HCT116 (cell line): ENCODE measurements around the gene F2R. TPM values are rescaled to one million over a fixed set of nuclear protein-coding genes. Genes with fewer than 3 reads are reported as not detected.

Experiments used
- ATAC-seq: fragments of 200-7000 bp; cut with Tn5 transposase; 2 replicates; pipeline ENCODE4 v1.9.1; 2020; ENCODE audit warnings: mild to moderate bottlenecking, moderate library complexity
- BruUV-seq: library from RNA; stranded (reverse); fragments of 400-500 nt; replicated peaks from 2 replicates; lab custom pipeline; 2021; lab: Mats Ljungman, UMichigan
- CTCF ChIA-PET: fragments of 300-600 bp; sonication (Branson Sonifier 250); formaldehyde crosslinking; loops from one replicate; lab custom pipeline; 2021; ENCODE audit warnings: antibody characterized with exemption; lab: Charles Lee
- POLR2A ChIA-PET: fragments of 300-600, 350-600 bp; sonication (Branson Sonifier 250); formaldehyde crosslinking; loops from one replicate; lab custom pipeline; 2021; ENCODE audit warnings: antibody characterized with exemption; lab: Charles Lee
- RAD21 ChIA-PET, 2 experiments: fragments of 300-600 bp; sonication (Branson Sonifier 250); formaldehyde crosslinking; loops; one replicate each; lab custom pipeline; 2023; ENCODE audit warnings: low total read pairs in 2 of 2; ENCODE audit not compliant: uncharacterized antibody in 2 of 2, unreplicated experiment in 2 of 2, low non-redundant PET in 1 of 2; lab: Charles Lee
- DNase-seq: peaks from one replicate; pipeline ENCODE4 v3.0.0-alpha.2; 2010; ENCODE audit warnings: low read depth, low spot score
- H2AFZ ChIP-seq: fragments of 200-600 bp; shearing (Covaris generic), sonication (generic); 2 replicates; pipeline ENCODE4 v1.6.1; 2017; ENCODE audit warnings: low read depth, mixed run types, mixed read lengths, antibody characterized with exemption, low read length; ENCODE audit not compliant: poor library complexity, severe bottlenecking
- H3K27ac ChIP-seq: 2 replicates; pipeline ENCODE4 v1.5.1; 2012; ENCODE audit warnings: low read depth, low read length
- H3K27me3 ChIP-seq: fragments of 200-600 bp; sonication (generic); 2 replicates; pipeline ENCODE4 v1.6.1; 2016; ENCODE audit warnings: mixed run types, low read length, mixed read lengths; ENCODE audit not compliant: insufficient read depth
- H3K36me3 ChIP-seq, 2 experiments: fragments of 200-500 bp in 1 of 2; fragments of 200-600 bp in 1 of 2; sonication (Bioruptor generic) in 1 of 2; sonication (generic) in 1 of 2; 2 replicates each; pipeline versions ENCODE4 v1.5.1 to v1.6.1; 2014 to 2016; ENCODE audit warnings: low read length in 2 of 2, inconsistent platforms in 1 of 2, mixed read lengths in 1 of 2, mixed run types in 1 of 2; ENCODE audit not compliant: insufficient read depth in 2 of 2, control insufficient read depth in 1 of 2
- H3K4me1 ChIP-seq, 2 experiments: fragments of 200-600 bp in 1 of 2; sonication (generic) in 1 of 2; 2 replicates each; pipeline versions ENCODE4 v1.5.1 to v1.6.1; 2012 to 2017; ENCODE audit warnings: low read length in 2 of 2, inconsistent platforms in 1 of 2, mild to moderate bottlenecking in 1 of 2, mixed read lengths in 1 of 2, mixed run types in 1 of 2, moderate library complexity in 1 of 2; ENCODE audit not compliant: insufficient read depth in 2 of 2, control insufficient read depth in 1 of 2
- H3K4me2 ChIP-seq: fragments of 200-600 bp; sonication (generic); 2 replicates; pipeline ENCODE4 v1.6.1; 2017; ENCODE audit warnings: mixed run types, low read length, mixed read lengths
- H3K4me3 ChIP-seq, 2 experiments: fragments of 200-600 bp in 1 of 2; sonication (generic) in 1 of 2; replicated peaks in 1 of 2; 2 replicates each; pipeline ENCODE4 v1.5.1; 2011 to 2016; ENCODE audit warnings: low read length in 2 of 2, control low read depth in 1 of 2, low read depth in 1 of 2, mild to moderate bottlenecking in 1 of 2, mixed read lengths in 1 of 2, mixed run types in 1 of 2
- H3K79me2 ChIP-seq: fragments of 200-600 bp; sonication (generic); 2 replicates; pipeline ENCODE4 v1.6.1; 2017; ENCODE audit warnings: mild to moderate bottlenecking, mixed run types, low read length, moderate library complexity, mixed read lengths; ENCODE audit not compliant: insufficient read depth
- H3K9ac ChIP-seq: fragments of 200-600 bp; sonication (generic); 2 replicates; pipeline ENCODE4 v1.6.1; 2016; ENCODE audit warnings: low read length, mixed read lengths
- H3K9me2 ChIP-seq: fragments of 200-600 bp; sonication (generic), shearing (Covaris generic); 2 replicates; pipeline ENCODE4 v1.6.1; 2017; ENCODE audit warnings: mixed run types, mild to moderate bottlenecking, moderate library complexity; ENCODE audit not compliant: insufficient read depth
- H3K9me3 ChIP-seq, 2 experiments: fragments of 200-500 bp in 1 of 2; fragments of 200-600 bp in 1 of 2; sonication (Bioruptor generic) in 1 of 2; sonication (generic) in 1 of 2; 2 replicates each; pipeline ENCODE4 v1.6.1; 2014 to 2017; ENCODE audit warnings: low read length in 2 of 2, mixed read lengths in 2 of 2, inconsistent platforms in 1 of 2, low read depth in 1 of 2, mild to moderate bottlenecking in 1 of 2, mixed run types in 1 of 2, moderate library complexity in 1 of 2; ENCODE audit not compliant: control insufficient read depth in 1 of 2, insufficient read depth in 1 of 2
- H4K20me1 ChIP-seq: fragments of 200-600 bp; sonication (generic), shearing (Covaris generic); 2 replicates; pipeline ENCODE4 v1.6.1; 2017; ENCODE audit warnings: mixed run types, mild to moderate bottlenecking, moderate library complexity; ENCODE audit not compliant: insufficient read depth
- ATF3 ChIP-seq: IDR thresholded peaks from 2 replicates; pipeline ENCODE4 v1.6.1; 2012
- CTCF ChIP-seq, 3 experiments: fragments of 200-600 bp in 1 of 3; sonication (generic) in 1 of 3; IDR thresholded peaks in 2 of 3; conservative IDR thresholded peaks in 1 of 3; 2 replicates each; pipeline ENCODE4 v1.5.1; 2012 to 2017; ENCODE audit warnings: low read depth in 2 of 3, low read length in 2 of 3, antibody characterized with exemption in 1 of 3, borderline replicate concordance in 1 of 3, control low read depth in 1 of 3, mild to moderate bottlenecking in 1 of 3, mixed read lengths in 1 of 3, mixed run types in 1 of 3, moderate library complexity in 1 of 3; ENCODE audit not compliant: insufficient read depth in 1 of 3
- EGR1 ChIP-seq: IDR thresholded peaks from 2 replicates; pipeline ENCODE4 v1.6.1; 2012; ENCODE audit warnings: low read depth
- ELF1 ChIP-seq: IDR thresholded peaks from 2 replicates; pipeline ENCODE4 v1.6.1; 2012; ENCODE audit warnings: low read depth, borderline replicate concordance
- FOSL1 ChIP-seq: IDR thresholded peaks from 2 replicates; pipeline ENCODE4 v1.6.1; 2012; ENCODE audit warnings: low read depth
- POLR2AphosphoS5 ChIP-seq: IDR thresholded peaks from 2 replicates; pipeline ENCODE4 v1.6.1; 2011; ENCODE audit warnings: mild to moderate bottlenecking, low read depth, low read length, moderate library complexity
- RAD21 ChIP-seq: IDR thresholded peaks from 2 replicates; pipeline ENCODE4 v1.6.1; 2012; ENCODE audit warnings: low read depth, mild to moderate bottlenecking
- ZFX ChIP-seq: fragments of 450-650 bp; IDR thresholded peaks from 2 replicates; pipeline ENCODE4 v1.6.1; 2017
- intact Hi-C: fragments of 100-400 bp; cut with micrococcal nuclease; formaldehyde crosslinking; loops from 2 replicates; pipeline ENCODE4 v1.10.0; 2022
- total RNA-seq: library from RNA; stranded (reverse); gene quantifications from one replicate; pipeline ENCODE4 v1.2.1, GENCODE V29; 2021; ENCODE audit not compliant: unreplicated experiment
- TF ChIP-seq, protein P1 (sequence below): IDR thresholded peaks from 2 replicates; pipeline ENCODE4 v1.6.1; 2011; ENCODE audit warnings: mild to moderate bottlenecking, low read length, moderate library complexity; ENCODE audit not compliant: insufficient replicate concordance; ENCODE audit errors: extremely low read depth

Gene F2R
- total RNA-seq, 1 experiment from 2014 or later = 16.6 TPM

GRCh38 chr5:76705574-76705973 lies 10.4 kb upstream of the F2R start:
- Histone ChIP-seq H3K79me2 (no peaks in the 10 kb centered on the region), H4K20me1 (no peaks in the 10 kb centered on the region), H3K27ac (no peak overlapping the region), H3K36me3 (no peaks in the 10 kb centered on the region), H3K27me3 (no peaks in the 10 kb centered on the region), H3K9me2 (no peaks in the 10 kb centered on the region), H3K4me2 (no peak overlapping the region), H3K9me3 (no peaks in the 10 kb centered on the region), H2AFZ (no peak overlapping the region), H3K4me3 (no peak overlapping the region), H3K9ac (no peak overlapping the region), H3K4me1 (no peaks in the 10 kb centered on the region; a peak in 1 of 4 replicates)
- DNase-seq = no peak
- CTCF ChIA-PET = no interaction called here
- TF ChIP-seq ELF1 = no peak
- TF ChIP-seq CTCF (IDR thresholded peaks at IDR 0.05 in 2 of 3, conservative IDR thresholded peaks at IDR 0.05 in 1 of 3; ENCODE audit: borderline replicate concordance in 1 of 3, insufficient read depth in 1 of 3, low read depth in 2 of 3, low read length in 2 of 3) = no peak
- no peak for TF ChIP-seq RAD21
- TF ChIP-seq, protein P1, sequence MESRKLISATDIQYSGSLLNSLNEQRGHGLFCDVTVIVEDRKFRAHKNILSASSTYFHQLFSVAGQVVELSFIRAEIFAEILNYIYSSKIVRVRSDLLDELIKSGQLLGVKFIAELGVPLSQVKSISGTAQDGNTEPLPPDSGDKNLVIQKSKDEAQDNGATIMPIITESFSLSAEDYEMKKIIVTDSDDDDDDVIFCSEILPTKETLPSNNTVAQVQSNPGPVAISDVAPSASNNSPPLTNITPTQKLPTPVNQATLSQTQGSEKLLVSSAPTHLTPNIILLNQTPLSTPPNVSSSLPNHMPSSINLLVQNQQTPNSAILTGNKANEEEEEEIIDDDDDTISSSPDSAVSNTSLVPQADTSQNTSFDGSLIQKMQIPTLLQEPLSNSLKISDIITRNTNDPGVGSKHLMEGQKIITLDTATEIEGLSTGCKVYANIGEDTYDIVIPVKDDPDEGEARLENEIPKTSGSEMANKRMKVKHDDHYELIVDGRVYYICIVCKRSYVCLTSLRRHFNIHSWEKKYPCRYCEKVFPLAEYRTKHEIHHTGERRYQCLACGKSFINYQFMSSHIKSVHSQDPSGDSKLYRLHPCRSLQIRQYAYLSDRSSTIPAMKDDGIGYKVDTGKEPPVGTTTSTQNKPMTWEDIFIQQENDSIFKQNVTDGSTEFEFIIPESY = no peak
- no peak for TF ChIP-seq FOSL1
- TF ChIP-seq EGR1 = no peak
- TF ChIP-seq ATF3 = no peak
- no peak for TF ChIP-seq POLR2AphosphoS5
- no peak for TF ChIP-seq ZFX
- BruUV-seq = no TSS peak
- intact Hi-C loops = no loop called here
- POLR2A ChIA-PET = no interaction called here
- RAD21 ChIA-PET = no interaction called here
- ATAC-seq = no peak
